IMR-90 (cell line): ENCODE measurements around the gene CTBP2. TPM values are rescaled to one million over a fixed set of nuclear protein-coding genes. Genes with fewer than 3 reads are reported as not detected.

Experiments used
- ATAC-seq: fragments of 200-7000 bp; cut with Tn5 transposase; 2 replicates; pipeline ENCODE4 v1.9.1; 2020; ENCODE audit warnings: low read depth, mild to moderate bottlenecking, moderate library complexity
- BruUV-seq: library from RNA; stranded (reverse); fragments of 400-500 nt; replicated peaks from 2 replicates; lab custom pipeline; 2021; lab: Mats Ljungman, UMichigan
- CTCF ChIA-PET: fragments of 300-600 bp; formaldehyde crosslinking; extraction: SDS; loops from one replicate; lab custom pipeline; 2021; ENCODE audit warnings: antibody characterized with exemption; lab: Yijun Ruan, JAX
- POLR2A ChIA-PET: fragments of 300-600 bp; sonication (Branson Sonifier 250); formaldehyde crosslinking; loops from one replicate; lab custom pipeline; 2022; ENCODE audit warnings: antibody characterized with exemption; ENCODE audit not compliant: unreplicated experiment; lab: Charles Lee
- DNase-seq: peaks from one replicate; pipeline ENCODE4 v3.0.0; 2013
- H2AFZ ChIP-seq: replicated peaks from 2 replicates; pipeline ENCODE3; 2013; ENCODE audit warnings: low read length, mild to moderate bottlenecking; ENCODE audit not compliant: poor library complexity
- H2AK5ac ChIP-seq: 2 replicates; pipeline ENCODE4 v1.6.1; 2013; ENCODE audit warnings: low read depth, low read length, inconsistent platforms
- H2AK9ac ChIP-seq: replicated peaks from 2 replicates; pipeline ENCODE3; 2013; ENCODE audit warnings: mild to moderate bottlenecking, low read depth, low read length, moderate library complexity; ENCODE audit not compliant: poor library complexity
- H2BK120ac ChIP-seq: 2 replicates; pipeline ENCODE4 v1.6.1; 2013; ENCODE audit warnings: low read depth, low read length, inconsistent platforms
- H2BK15ac ChIP-seq: 3 replicates; pipeline ENCODE4 v1.6.1; 2013; ENCODE audit warnings: low read depth, low read length, inconsistent platforms
- H2BK20ac ChIP-seq: 2 replicates; pipeline ENCODE4 v1.6.1; 2013; ENCODE audit warnings: low read depth, mild to moderate bottlenecking, inconsistent platforms, low read length, moderate library complexity
- H2BK5ac ChIP-seq: 2 replicates; pipeline ENCODE4 v1.6.1; 2013; ENCODE audit warnings: mild to moderate bottlenecking, low read depth, low read length, inconsistent platforms; ENCODE audit not compliant: poor library complexity, severe bottlenecking
- H3K14ac ChIP-seq: replicated peaks from 2 replicates; pipeline ENCODE4 v1.6.1; 2013; ENCODE audit warnings: low read depth, low read length, inconsistent platforms
- H3K18ac ChIP-seq: 2 replicates; pipeline ENCODE4 v1.6.1; 2013; ENCODE audit warnings: low read depth, low read length, control low read depth
- H3K23ac ChIP-seq: 2 replicates; pipeline ENCODE4 v1.6.1; 2013; ENCODE audit warnings: low read depth, low read length, inconsistent platforms
- H3K27ac ChIP-seq: 2 replicates; pipeline ENCODE4 v1.5.1; 2013; ENCODE audit warnings: mild to moderate bottlenecking, control low read depth, low read length; ENCODE audit not compliant: insufficient read depth
- H3K27me3 ChIP-seq: 2 replicates; pipeline ENCODE4 v1.6.1; 2013; ENCODE audit warnings: low read length; ENCODE audit not compliant: control insufficient read depth, insufficient read depth
- H3K36me3 ChIP-seq: 2 replicates; pipeline ENCODE4 v1.6.1; 2013; ENCODE audit warnings: low read length, mixed read lengths; ENCODE audit not compliant: control insufficient read depth, insufficient read depth
- H3K4ac ChIP-seq: 2 replicates; pipeline ENCODE4 v1.6.1; 2013; ENCODE audit warnings: low read depth, low read length, inconsistent platforms
- H3K4me1 ChIP-seq: 2 replicates; pipeline ENCODE4 v1.6.1; 2013; ENCODE audit warnings: low read length, mixed read lengths; ENCODE audit not compliant: control insufficient read depth, insufficient read depth
- H3K4me2 ChIP-seq: 2 replicates; pipeline ENCODE4 v1.6.1; 2013; ENCODE audit warnings: low read depth, mild to moderate bottlenecking, control low read depth, low read length, moderate library complexity
- H3K4me3 ChIP-seq: 2 replicates; pipeline ENCODE4 v1.5.1; 2013; ENCODE audit warnings: low read depth, mild to moderate bottlenecking, control low read depth, low read length, moderate library complexity; ENCODE audit not compliant: insufficient read depth
- H3K56ac ChIP-seq: 2 replicates; pipeline ENCODE4 v1.6.1; 2013; ENCODE audit warnings: low read length, inconsistent platforms; ENCODE audit not compliant: insufficient read depth; ENCODE audit errors: extremely low read depth
- H3K79me1 ChIP-seq, 2 experiments: 2 replicates each; pipeline ENCODE4 v1.6.1; 2013; ENCODE audit warnings: low read length in 2 of 2, inconsistent platforms in 1 of 2, low read depth in 1 of 2
- H3K9ac ChIP-seq: 2 replicates; pipeline ENCODE4 v1.6.1; 2013; ENCODE audit warnings: low read depth, low read length, control low read depth
- H3K9me1 ChIP-seq: 2 replicates; pipeline ENCODE4 v1.6.1; 2013; ENCODE audit warnings: low read length, inconsistent platforms; ENCODE audit not compliant: insufficient read depth
- H3K9me3 ChIP-seq: 2 replicates; pipeline ENCODE4 v1.6.1; 2013; ENCODE audit warnings: low read length; ENCODE audit not compliant: control insufficient read depth, insufficient read depth
- H4K20me1 ChIP-seq: 2 replicates; pipeline ENCODE4 v1.6.1; 2013; ENCODE audit warnings: low read length, inconsistent platforms; ENCODE audit not compliant: insufficient read depth
- H4K5ac ChIP-seq: 2 replicates; pipeline ENCODE4 v1.6.1; 2013; ENCODE audit warnings: mild to moderate bottlenecking, low read depth, low read length, control low read depth
- H4K8ac ChIP-seq, 2 experiments: 2 replicates each; pipeline ENCODE4 v1.6.1; 2013; ENCODE audit warnings: low read depth in 2 of 2, low read length in 2 of 2, control low read depth in 1 of 2, inconsistent platforms in 1 of 2
- H4K91ac ChIP-seq: 2 replicates; pipeline ENCODE4 v1.6.1; 2013; ENCODE audit warnings: low read depth, low read length, inconsistent platforms; ENCODE audit not compliant: insufficient read depth
- BHLHE40 ChIP-seq: fragments of 150-350 bp; IDR thresholded peaks from 2 replicates; pipeline ENCODE4 v1.6.1; 2016; ENCODE audit warnings: mild to moderate bottlenecking, low read depth, low read length
- CEBPB ChIP-seq: IDR thresholded peaks from 2 replicates; pipeline ENCODE4 v1.6.1; 2012; ENCODE audit warnings: low read depth, low read length, improper control_type of control experiment
- CHD1 ChIP-seq: IDR thresholded peaks from 2 replicates; pipeline ENCODE4 v1.6.1; 2012; ENCODE audit warnings: low read depth, low read length, improper control_type of control experiment
- CTCF ChIP-seq: conservative IDR thresholded peaks from 2 replicates; pipeline ENCODE4 v1.5.1; 2012; ENCODE audit warnings: mild to moderate bottlenecking, low read depth, low read length, improper control_type of control experiment
- ELK1 ChIP-seq: fragments of 150-350 bp; IDR thresholded peaks from 2 replicates; pipeline ENCODE4 v1.6.1; 2016; ENCODE audit warnings: low read depth, mild to moderate bottlenecking, low read length, moderate library complexity, borderline replicate concordance
- FOS ChIP-seq: fragments of 150-350 bp; IDR thresholded peaks from 2 replicates; pipeline ENCODE4 v1.6.1; 2016; ENCODE audit warnings: low read depth, low read length
- MAFK ChIP-seq: IDR thresholded peaks from 2 replicates; pipeline ENCODE4 v1.6.1; 2012; ENCODE audit warnings: low read depth, low read length, improper control_type of control experiment
- MAZ ChIP-seq: IDR thresholded peaks from 2 replicates; pipeline ENCODE4 v1.6.1; 2012; ENCODE audit warnings: low read depth, mild to moderate bottlenecking, low read length, improper control_type of control experiment, moderate library complexity, borderline replicate concordance
- NFE2L2 ChIP-seq: fragments of 150-350 bp; IDR thresholded peaks from 2 replicates; pipeline ENCODE4 v1.6.1; 2016; ENCODE audit warnings: low read depth, mild to moderate bottlenecking, low read length
- POLR2A ChIP-seq: IDR thresholded peaks from 2 replicates; pipeline ENCODE4 v1.6.1; 2012; ENCODE audit warnings: mild to moderate bottlenecking, low read depth, low read length
- RCOR1 ChIP-seq: IDR thresholded peaks from 2 replicates; pipeline ENCODE4 v1.6.1; 2012; ENCODE audit warnings: mild to moderate bottlenecking, low read length, improper control_type of control experiment; ENCODE audit not compliant: insufficient replicate concordance
- SMC3 ChIP-seq: fragments of 150-350 bp; IDR thresholded peaks from 2 replicates; pipeline ENCODE4 v1.6.1; 2016; ENCODE audit warnings: low read depth, mild to moderate bottlenecking, antibody characterized with exemption, low read length, moderate library complexity
- USF2 ChIP-seq: fragments of 150-350 bp; IDR thresholded peaks from 2 replicates; pipeline ENCODE4 v1.6.1; 2017; ENCODE audit warnings: mild to moderate bottlenecking, antibody characterized with exemption, low read length, low read depth
- WGBS, 2 experiments: methylation state at CpG; one replicate each; pipeline versions ENCODE4 v1.1.5 to v1.1.7; 2013; ENCODE audit warnings: missing lambda C conversion rate in 2 of 2; ENCODE audit not compliant: insufficient read length in 1 of 2; ENCODE audit errors: extremely low coverage in 2 of 2; 5-methylcytosine and 5-hydroxymethylcytosine counted together
- dilution Hi-C: fragments of 300-500 bp; cut with HindIII; formaldehyde crosslinking; loops from one replicate; pipeline ENCODE4 v1.14.3; 2018; ENCODE audit warnings: low sequenced_read_pairs; ENCODE audit not compliant: unreplicated experiment
- in situ Hi-C: fragments of 300-500 bp; cut with MboI; formaldehyde crosslinking; loops from 3 replicates; pipeline ENCODE4 v1.14.3; 2019; ENCODE audit warnings: low sequenced_read_pairs, inconsistent platforms, mixed read lengths
- intact Hi-C: fragments of 100-400 bp; cut with micrococcal nuclease; formaldehyde crosslinking; loops from 2 replicates; pipeline ENCODE4 v1.10.0; 2022
- polyA plus RNA-seq, 3 experiments: library from polyadenylated mRNA; depleted of rRNA; stranded (reverse); fragments of >200 nt; gene quantifications; 2 replicates each; pipeline ENCODE4 v1.2.3, GENCODE V29; 2012; ENCODE audit warnings: low replicate concordance in 1 of 3
- total RNA-seq: library from RNA; depleted of rRNA; stranded (reverse); fragments of >200 nt; gene quantifications from 2 replicates; pipeline ENCODE4 v1.2.3, GENCODE V29; 2012

The CTBP2 gene
- total and polyA plus RNA-seq, 2 of the 4 experiments (the other 2 are of a cell fraction) = 81.0 to 86.6 TPM

- no peak overlapping the region for H3K4me3 ChIP-seq
- in situ Hi-C loops = no loop called here
- TF ChIP-seq MAZ (no peak), MAFK (no peak; the same call in 1 of the 2 replicates), CHD1 (no peak), RCOR1 (no peak), ELK1 (no peak), POLR2A (no peak), FOS (no peak), USF2 (no peak), CEBPB (no peak), BHLHE40 (no peak), SMC3 (no peak), CTCF (no peak), NFE2L2 (no peak)
Observed at GRCh38 chr10:125146791-125147579, 13.4 kb downstream of the CTBP2 start.

More at GRCh38 chr10:125146791-125147579, 13.4 kb downstream of the CTBP2 start:
- Histone ChIP-seq H3K27ac (peak overlapping the region; percentile 73), H4K91ac (no peak overlapping the region), H3K14ac (no peak overlapping the region; the same call in 1 of the 2 replicates), H4K20me1 (peaks cover 97% of the 10 kb centered on the region), H3K9ac (0 out of 2 replicates have a peak overlapping the region, but pooled peaks have one; percentile 3), H3K27me3 (no peaks in the 10 kb centered on the region), H3K9me3 (no peaks in the 10 kb centered on the region), H3K56ac (no peak overlapping the region), H3K36me3 (peaks cover 14% of the 10 kb centered on the region), H2BK15ac (no peak overlapping the region), H4K8ac (peak overlapping the region in 1 of 2 experiments; percentile 7; a peak in 1 of 4 replicates), H3K4me2 (peak overlapping the region; percentile 87; the same call in 1 of the 2 replicates), H2BK120ac (no peak overlapping the region), H4K5ac (peak overlapping the region; percentile 61; the same call in 1 of the 2 replicates), H3K4me1 (peaks cover 38% of the 10 kb centered on the region), H3K79me1 (peaks cover 15 to 80% of the 10 kb centered on the region in 2 experiments; a peak in 3 of 4 replicates), H3K23ac (peak overlapping the region; percentile 37; the same call in 1 of the 2 replicates), H3K4ac (peak overlapping the region; percentile 40; the same call in 1 of the 2 replicates), H3K9me1 (peaks cover 37% of the 10 kb centered on the region), H2BK20ac (no peak overlapping the region), H3K18ac (peak overlapping the region; percentile 48), H2AFZ (no peak overlapping the region), H2BK5ac (peak overlapping the region; percentile 59), H2AK9ac (peak overlapping the region; percentile 23), H2AK5ac (peak overlapping the region; percentile 54; the same call in 1 of the 2 replicates)
- ATAC-seq (peak; percentile 36), DNase-seq (peak; percentile 65)
- ChIA-PET POLR2A (no interaction called here), CTCF (interaction anchor here (0.6 kb wide), 1 partner anchor 99 kb away, joined by 3 read pairs; no protein-coding TSS in a partner anchor)
- no TSS peak for BruUV-seq
- dilution Hi-C loops (no loop called here), intact Hi-C loops (loop anchor here (5.0 kb wide), 2 partner anchors 45 to 100 kb away; no protein-coding TSS in a partner anchor)
- WGBS, 2 experiments = 60% methylated on average over 1 of the region's 13 CpGs; no CpG with 5 or more reads in 1 of the 2 experiments
